ENCODE data around the gene ARRDC5.
"Not testable (repeated sequence)": the region's sequence is repeated elsewhere in the genome, so short reads cannot be mapped to it uniquely, and the experiment has no call there.

The ARRDC5 gene

GRCh38 chr19:4909897-4910593 lies 7.3 kb upstream of the ARRDC5 start:
- FAIRE-seq: no peak

GRCh38 chr19:4909156-4909896 lies 6.6 kb upstream of the ARRDC5 start, which contains the start of gene UHRF1:
TSS of gene UHRF1 (plus strand) at chr19:4909501. CDS start at chr19:4910886, 1,385 bp downstream.
- no peak for FAIRE-seq

GRCh38 chr19:4908781-4909155 lies 6.1 kb upstream of the ARRDC5 start:
- no peak for FAIRE-seq

GRCh38 chr19:4908360-4908759 lies 5.7 kb upstream of the ARRDC5 start:
- no peak for FAIRE-seq

- no peak for FAIRE-seq
These were observed 4.3 kb upstream of the ARRDC5 start for GRCh38 chr19:4906963-4907362.

GRCh38 chr19:4904481-4904880 lies 1.8 kb upstream of the ARRDC5 start:
- no peak for FAIRE-seq

GRCh38 chr19:4900879-4901278 lies 1.8 kb downstream of the ARRDC5 start:
- FAIRE-seq: not testable (repeated sequence)

- FAIRE-seq: no peak
These were observed 5.5 kb downstream of the ARRDC5 start for GRCh38 chr19:4897146-4897545.

- FAIRE-seq: no peak
These were observed 6.3 kb downstream of the ARRDC5 start for GRCh38 chr19:4896372-4896771.

GRCh38 chr19:4892962-4893361 lies 9.7 kb downstream of the ARRDC5 start:
- not testable (repeated sequence) for FAIRE-seq

- no peak for FAIRE-seq
These were observed 11.6 kb downstream of the ARRDC5 start for GRCh38 chr19:4891066-4891465.

- FAIRE-seq: no peak
These were observed 13.5 kb downstream of the ARRDC5 start for GRCh38 chr19:4889034-4889815.

- not testable (repeated sequence) for FAIRE-seq
These were observed 14.9 kb downstream of the ARRDC5 start for GRCh38 chr19:4887803-4888202.

- not testable (repeated sequence) for FAIRE-seq
These were observed 17.7 kb downstream of the ARRDC5 start for GRCh38 chr19:4884993-4885392.

- FAIRE-seq: not testable (repeated sequence)
These were observed 19.8 kb downstream of the ARRDC5 start for GRCh38 chr19:4882874-4883273.

GRCh38 chr19:4879041-4879440 lies 23.7 kb downstream of the ARRDC5 start:
- no peak for FAIRE-seq

- no peak for FAIRE-seq
These were observed 24.2 kb downstream of the ARRDC5 start for GRCh38 chr19:4878491-4878968.

- FAIRE-seq: no peak
These were observed 24.8 kb downstream of the ARRDC5 start for GRCh38 chr19:4877753-4878490.

GRCh38 chr19:4873930-4874329 lies 28.8 kb downstream of the ARRDC5 start:
- FAIRE-seq: no peak

GRCh38 chr19:4871711-4872110 lies 31.0 kb downstream of the ARRDC5 start:
- no peak for FAIRE-seq

GRCh38 chr19:4870025-4870700 lies 32.5 kb downstream of the ARRDC5 start:
- no peak for FAIRE-seq

GRCh38 chr19:4868286-4868834 lies 34.3 kb downstream of the ARRDC5 start:
- no peak for FAIRE-seq

Data from A204.1 (cell line).